ENCODE data around the gene NFIX. TPM values are rescaled to one million over a fixed set of nuclear protein-coding genes. Genes with fewer than 3 reads are reported as not detected.

NFIX gene
- total RNA-seq, 2 experiments from 2014 or later, result 6.3 to 8.7 TPM

DNA sequence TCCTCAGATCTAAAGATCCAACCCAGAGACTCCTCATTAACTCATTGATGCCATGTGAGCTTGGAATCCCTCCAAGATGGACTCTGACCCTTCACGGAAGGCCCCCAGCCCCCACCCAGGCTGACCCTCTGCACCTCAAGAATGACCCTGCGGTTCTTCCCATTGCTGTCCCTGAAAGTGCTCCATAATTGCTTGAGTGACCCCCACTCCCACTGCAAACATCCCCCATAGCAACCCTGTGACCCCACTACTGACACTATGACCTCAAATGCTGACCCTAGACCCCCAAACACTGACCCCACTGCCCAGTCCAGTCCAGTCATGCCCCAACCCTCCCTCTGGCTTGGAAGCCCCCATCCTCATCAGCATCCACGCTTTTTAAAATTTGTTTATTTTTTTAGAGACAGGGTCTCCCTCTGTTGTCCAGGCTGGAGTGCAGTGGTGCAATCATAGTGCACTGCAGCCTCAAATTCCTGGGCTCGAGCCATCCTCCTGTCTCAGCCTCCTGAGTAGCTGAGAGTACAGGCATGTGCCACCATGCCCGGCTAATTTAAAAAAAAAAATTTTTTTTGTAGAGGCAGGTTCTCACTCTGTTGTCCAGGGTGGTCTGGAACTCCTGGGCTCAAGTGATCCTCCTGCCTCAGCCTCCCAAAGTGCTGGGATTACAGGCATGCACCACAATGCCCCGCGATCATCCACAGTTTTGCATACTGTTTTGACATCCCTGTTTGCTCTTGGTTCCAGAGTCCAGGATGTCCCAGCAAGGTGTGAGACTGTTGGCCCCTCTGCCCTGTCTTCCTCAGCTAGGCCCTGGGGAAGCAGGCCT, 106.5 kb downstream of the NFIX start:
- Mint-ChIP-seq H3K27ac (no peak overlapping the region), H3K36me3 (peaks cover 11% of the 10 kb centered on the region), H3K4me3 (peak overlapping the region; percentile 68), H3K4me1 (peaks cover 39% of the 10 kb centered on the region), H3K27me3 (peaks cover 27% of the 10 kb centered on the region), H3K9me3 (peaks cover 4% of the 10 kb centered on the region)
- no peak for DNase-seq

DNA sequence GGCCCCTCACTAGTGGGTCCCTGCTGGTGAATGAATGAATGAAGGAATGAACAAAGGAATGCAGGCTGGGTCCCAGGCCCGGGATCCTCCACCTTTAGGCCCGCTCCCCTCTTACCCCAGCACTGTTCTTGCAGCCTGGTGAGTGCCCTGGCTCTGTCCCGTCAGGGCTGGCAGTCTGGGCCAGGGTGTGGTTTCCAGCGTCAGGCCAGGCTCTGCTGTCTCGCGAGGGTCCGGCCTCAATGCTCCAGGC, 107.1 kb downstream of the NFIX start:
- H3K4me1 Mint-ChIP-seq, result peaks cover 35% of the 10 kb centered on the region
- H3K27me3 Mint-ChIP-seq, result peaks cover 22% of the 10 kb centered on the region
- no peak overlapping the region for H3K27ac Mint-ChIP-seq
- H3K36me3 Mint-ChIP-seq, result peaks cover 11% of the 10 kb centered on the region
- H3K9me3 Mint-ChIP-seq, result peaks cover 4% of the 10 kb centered on the region
- DNase-seq, result no peak
- peak overlapping the region; percentile 68 for H3K4me3 Mint-ChIP-seq

DNA sequence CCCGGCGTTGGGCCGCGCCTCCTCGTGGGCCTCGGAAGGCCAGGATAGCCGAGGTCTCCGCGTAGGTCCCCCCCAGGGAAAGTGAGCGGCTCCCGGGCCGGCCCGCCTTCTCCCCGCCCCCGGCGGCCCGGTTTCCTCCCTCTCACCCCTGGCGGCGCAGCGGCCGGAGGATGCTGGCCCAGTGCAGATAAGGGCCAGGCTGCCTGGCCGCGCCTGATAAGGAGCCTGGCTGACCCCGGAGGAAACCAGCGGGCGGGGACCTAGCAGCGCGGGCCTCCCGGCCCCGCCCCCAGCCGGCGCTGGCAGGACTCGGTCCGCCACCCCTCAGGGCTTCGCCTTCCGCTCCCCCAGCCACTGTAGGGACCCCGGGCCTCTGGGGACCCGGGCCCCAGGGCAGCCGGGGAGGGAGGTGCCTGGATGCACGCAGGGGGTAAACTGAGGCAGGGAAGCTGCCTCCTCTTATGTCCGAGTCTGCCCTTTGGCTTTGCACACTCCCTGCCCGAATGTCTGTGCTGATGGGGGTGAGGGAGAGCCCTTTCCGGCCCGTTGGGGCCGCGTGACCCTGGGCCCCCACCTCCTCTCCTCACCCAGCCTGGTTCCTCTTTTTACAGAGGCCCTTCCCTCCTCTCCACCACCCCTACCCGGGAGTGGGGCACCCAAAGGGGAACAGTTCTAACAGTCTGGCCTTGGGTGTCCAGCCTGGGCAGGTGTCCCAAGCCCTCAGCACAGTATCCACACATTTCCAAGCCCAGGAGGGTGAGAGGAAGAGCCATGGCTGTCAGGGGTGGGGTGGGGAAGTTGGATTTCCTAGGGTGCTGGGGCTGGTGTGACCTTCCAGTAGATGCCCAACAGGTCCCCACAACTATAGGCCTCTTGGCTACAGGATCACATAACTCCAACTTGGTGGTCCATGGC, 107.6 kb downstream of the NFIX start, which contains the start of gene LYL1:
Gene LYL1, minus strand, starts transcription at position 193 of the 915 bp plus-strand sequence. CDS start 1,687 bp downstream, outside the sequence.
- Mint-ChIP-seq H3K4me3 (peak within 1 kb of the TSS; percentile 68), H3K27me3 (peaks cover 18% of the 10 kb centered on the region), H3K9me3 (peaks cover 4% of the 10 kb centered on the region), H3K4me1 (peaks cover 35% of the 10 kb centered on the region), H3K27ac (no peak within 1 kb of the TSS), H3K36me3 (peaks cover 14% of the 10 kb centered on the region)
- DNase-seq, result peak; percentile 51

DNA sequence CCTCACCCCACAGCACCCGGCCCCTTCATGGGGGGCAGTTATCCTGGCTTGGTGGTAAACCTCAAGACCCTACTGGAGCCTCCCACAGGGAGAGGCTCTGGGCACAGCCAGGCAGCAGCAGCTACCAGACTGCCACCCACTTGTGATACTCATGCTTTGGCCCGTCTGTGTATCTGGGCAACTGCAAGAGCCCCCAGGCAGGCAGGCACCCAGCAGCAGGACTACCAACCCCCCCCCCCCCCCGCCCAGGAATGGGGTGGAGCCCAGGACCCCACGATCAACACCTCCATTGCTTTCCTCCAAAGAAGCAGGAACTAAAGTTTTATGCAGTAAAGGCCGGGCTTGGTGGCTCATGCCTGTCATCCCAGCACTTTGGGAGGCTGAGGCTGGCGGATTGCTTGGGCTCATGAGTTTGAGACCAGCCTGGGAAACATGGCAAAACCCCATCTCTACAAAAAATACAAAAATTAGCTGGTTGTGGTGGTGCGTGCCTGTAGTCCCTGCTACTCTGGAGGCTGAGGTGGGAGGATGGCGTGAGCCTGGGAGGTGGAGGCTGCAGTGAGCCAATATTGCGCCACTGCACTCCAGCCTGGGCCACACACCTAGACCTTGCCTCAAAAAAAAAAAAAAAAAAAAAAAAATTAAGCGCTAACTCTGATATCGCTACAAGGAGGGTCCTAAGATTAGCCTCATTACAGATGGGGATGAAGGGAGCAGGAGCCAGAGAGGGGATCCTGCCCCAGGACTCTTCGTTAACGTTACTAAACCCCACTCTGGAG, 108.5 kb downstream of the NFIX start:
- Mint-ChIP-seq H3K27me3 (peaks cover 10% of the 10 kb centered on the region), H3K4me3 (peak overlapping the region; percentile 85), H3K36me3 (peaks cover 14% of the 10 kb centered on the region), H3K9me3 (peaks cover 4% of the 10 kb centered on the region), H3K27ac (peak overlapping the region; percentile 80), H3K4me1 (peaks cover 31% of the 10 kb centered on the region)
- no peak for DNase-seq

GRCh38 chr19:13104360-13104847, 109.1 kb downstream of the NFIX start:
- peak overlapping the region; percentile 85 for H3K4me3 Mint-ChIP-seq
- H3K9me3 Mint-ChIP-seq, result peaks cover 4% of the 10 kb centered on the region
- H3K36me3 Mint-ChIP-seq, result peaks cover 16% of the 10 kb centered on the region
- H3K4me1 Mint-ChIP-seq, result peaks cover 28% of the 10 kb centered on the region
- peak overlapping the region; percentile 80 for H3K27ac Mint-ChIP-seq
- DNase-seq, result peak; percentile 75
- peaks cover 6% of the 10 kb centered on the region for H3K27me3 Mint-ChIP-seq

DNA sequence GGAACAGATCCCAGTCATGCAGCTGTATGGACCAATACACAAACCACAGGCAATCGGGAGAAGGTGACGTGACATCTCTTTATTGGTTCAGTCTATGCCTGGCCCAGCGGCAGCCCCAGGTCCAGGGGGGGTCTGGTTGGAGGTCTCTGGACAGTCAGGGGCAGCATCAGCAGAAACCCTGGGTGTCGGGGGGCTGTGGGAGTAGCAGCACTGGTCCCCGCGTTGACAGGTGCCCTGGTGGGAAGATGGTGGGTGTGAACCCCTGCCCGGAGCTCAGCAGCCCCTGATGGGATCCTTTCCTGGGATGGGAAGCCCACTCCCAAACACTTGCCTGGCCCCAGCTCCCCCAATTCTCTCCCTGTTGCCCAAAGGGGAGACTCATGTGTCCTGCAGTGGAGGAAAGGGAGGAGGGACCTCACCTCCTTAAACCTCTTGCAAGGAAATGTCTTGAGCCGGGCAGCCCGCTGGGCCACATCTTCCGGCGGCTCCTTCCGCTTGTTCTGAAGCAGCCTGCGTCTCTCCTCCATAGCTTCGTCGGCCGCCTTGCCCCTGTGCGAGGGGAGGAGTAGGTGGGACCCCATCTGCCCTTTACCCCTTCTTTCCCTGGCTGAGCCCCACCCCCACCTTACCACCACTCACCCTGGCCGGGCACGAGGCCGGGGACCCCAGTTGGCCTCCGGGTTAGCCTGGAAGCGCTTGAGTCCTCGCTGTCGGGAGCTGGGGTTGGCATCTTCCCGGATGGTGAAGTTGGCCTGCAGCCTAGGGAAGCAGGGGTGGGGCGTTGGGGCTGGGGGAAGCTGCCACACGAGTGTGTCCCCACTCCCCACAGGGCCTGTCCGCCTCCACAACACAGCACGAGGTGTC, 109.8 kb downstream of the NFIX start:
- H3K36me3 Mint-ChIP-seq, result peaks cover 12% of the 10 kb centered on the region
- H3K27me3 Mint-ChIP-seq, result peaks cover 3% of the 10 kb centered on the region
- H3K4me3 Mint-ChIP-seq, result peak overlapping the region; percentile 85
- peak overlapping the region; percentile 80 for H3K27ac Mint-ChIP-seq
- peaks cover 1% of the 10 kb centered on the region for H3K9me3 Mint-ChIP-seq
- peaks cover 24% of the 10 kb centered on the region for H3K4me1 Mint-ChIP-seq
- DNase-seq, result peak; percentile 40

DNA sequence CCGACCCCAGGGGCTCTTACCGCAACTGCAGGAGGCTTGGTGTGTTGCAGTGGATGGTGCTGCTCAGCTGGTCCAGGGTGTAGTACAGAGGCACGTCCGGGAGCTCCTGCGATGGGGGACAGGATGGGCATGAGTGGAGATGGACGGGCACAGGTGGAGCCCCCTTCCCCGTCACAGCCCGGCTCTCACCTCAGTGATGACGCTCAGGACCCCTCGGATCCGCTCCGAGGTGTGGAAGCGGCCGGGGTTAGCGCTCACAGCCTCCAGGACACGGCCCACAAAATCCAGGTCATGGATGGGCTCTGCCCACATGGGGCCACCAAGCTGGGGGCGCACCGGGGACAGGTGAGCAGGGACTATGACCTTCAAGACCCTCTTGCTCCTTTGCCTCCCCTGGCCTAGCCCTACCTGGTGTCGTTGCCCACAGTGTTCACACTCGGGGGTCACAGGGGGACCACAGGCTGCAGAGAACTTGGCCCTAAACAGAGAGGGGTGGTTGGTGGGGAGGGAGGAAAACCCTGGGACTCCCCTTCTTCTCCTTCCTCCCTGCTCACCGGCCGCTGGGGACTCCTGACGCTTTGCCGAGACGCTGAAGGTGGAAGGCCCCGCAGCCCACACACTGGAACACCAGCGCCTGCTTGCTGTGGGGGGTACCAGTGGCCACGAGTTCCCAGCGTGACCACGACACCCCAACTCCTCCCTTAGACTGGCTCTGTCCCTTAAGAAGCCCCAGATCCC, 114.3 kb downstream of the NFIX start:
- peaks cover 14% of the 10 kb centered on the region for H3K36me3 Mint-ChIP-seq

GRCh38 chr19:13110099-13110610, 114.9 kb downstream of the NFIX start:
- Mint-ChIP-seq H3K36me3 (peaks cover 10% of the 10 kb centered on the region), H3K4me3 (no peak overlapping the region), H3K9me3 (no peaks in the 10 kb centered on the region), H3K27me3 (no peaks in the 10 kb centered on the region), H3K27ac (no peak overlapping the region), H3K4me1 (peaks cover 10% of the 10 kb centered on the region)
- DNase-seq, result no peak

More for the DNA sequence above, 114.3 kb downstream of the NFIX start:
- Mint-ChIP-seq H3K9me3 (no peaks in the 10 kb centered on the region), H3K27ac (no peak overlapping the region), H3K27me3 (no peaks in the 10 kb centered on the region), H3K4me3 (no peak overlapping the region), H3K4me1 (peaks cover 12% of the 10 kb centered on the region)
- DNase-seq, result no peak

DNA sequence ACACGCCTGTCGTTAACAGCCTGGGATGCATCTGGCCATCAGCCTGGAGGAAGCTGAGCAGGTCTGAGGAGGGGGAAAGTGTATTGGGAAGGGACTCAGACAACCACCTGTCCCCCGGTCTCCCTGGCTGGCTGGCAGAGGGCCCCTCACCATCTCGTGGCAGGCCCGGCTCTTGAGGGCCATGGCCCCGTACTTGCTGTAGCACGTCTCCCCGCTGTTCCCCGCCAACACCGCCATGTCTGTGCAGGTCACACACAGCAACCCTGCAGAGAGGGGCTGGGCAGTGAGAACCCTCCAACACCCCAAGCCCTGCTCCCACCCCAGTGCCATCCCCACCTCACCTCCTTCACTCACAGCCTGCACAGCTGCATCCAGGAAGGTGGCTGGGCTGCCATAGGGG, 117.3 kb downstream of the NFIX start:
- no peak overlapping the region for H3K27ac Mint-ChIP-seq
- no peaks in the 10 kb centered on the region for H3K27me3 Mint-ChIP-seq
- H3K36me3 Mint-ChIP-seq, result peaks cover 17% of the 10 kb centered on the region
- no peak for DNase-seq
- H3K4me1 Mint-ChIP-seq, result peaks cover 12% of the 10 kb centered on the region
- H3K9me3 Mint-ChIP-seq, result no peaks in the 10 kb centered on the region
- no peak overlapping the region for H3K4me3 Mint-ChIP-seq

DNA sequence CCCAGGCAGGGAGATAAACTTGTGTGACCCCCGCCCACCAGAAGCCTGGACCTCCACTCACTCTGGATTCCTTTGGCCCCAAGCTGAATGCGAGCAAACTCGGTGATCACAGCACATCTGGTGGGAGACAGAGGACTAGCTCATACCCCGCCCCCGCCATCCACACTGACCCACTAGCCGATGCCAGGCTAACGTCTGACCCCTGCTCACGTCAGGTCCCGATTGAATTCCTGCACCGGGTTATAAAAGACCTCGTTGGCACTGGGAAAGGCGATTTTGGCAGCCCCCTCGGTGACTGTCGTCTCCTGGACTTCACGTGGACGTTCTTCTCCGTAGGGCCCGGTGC, 120.6 kb downstream of the NFIX start:
- Mint-ChIP-seq H3K27ac (peak overlapping the region; percentile 96), H3K27me3 (no peaks in the 10 kb centered on the region), H3K4me1 (peaks cover 29% of the 10 kb centered on the region), H3K36me3 (peaks cover 18% of the 10 kb centered on the region), H3K9me3 (no peaks in the 10 kb centered on the region), H3K4me3 (peak overlapping the region; percentile 97)
- no peak for DNase-seq

DNA sequence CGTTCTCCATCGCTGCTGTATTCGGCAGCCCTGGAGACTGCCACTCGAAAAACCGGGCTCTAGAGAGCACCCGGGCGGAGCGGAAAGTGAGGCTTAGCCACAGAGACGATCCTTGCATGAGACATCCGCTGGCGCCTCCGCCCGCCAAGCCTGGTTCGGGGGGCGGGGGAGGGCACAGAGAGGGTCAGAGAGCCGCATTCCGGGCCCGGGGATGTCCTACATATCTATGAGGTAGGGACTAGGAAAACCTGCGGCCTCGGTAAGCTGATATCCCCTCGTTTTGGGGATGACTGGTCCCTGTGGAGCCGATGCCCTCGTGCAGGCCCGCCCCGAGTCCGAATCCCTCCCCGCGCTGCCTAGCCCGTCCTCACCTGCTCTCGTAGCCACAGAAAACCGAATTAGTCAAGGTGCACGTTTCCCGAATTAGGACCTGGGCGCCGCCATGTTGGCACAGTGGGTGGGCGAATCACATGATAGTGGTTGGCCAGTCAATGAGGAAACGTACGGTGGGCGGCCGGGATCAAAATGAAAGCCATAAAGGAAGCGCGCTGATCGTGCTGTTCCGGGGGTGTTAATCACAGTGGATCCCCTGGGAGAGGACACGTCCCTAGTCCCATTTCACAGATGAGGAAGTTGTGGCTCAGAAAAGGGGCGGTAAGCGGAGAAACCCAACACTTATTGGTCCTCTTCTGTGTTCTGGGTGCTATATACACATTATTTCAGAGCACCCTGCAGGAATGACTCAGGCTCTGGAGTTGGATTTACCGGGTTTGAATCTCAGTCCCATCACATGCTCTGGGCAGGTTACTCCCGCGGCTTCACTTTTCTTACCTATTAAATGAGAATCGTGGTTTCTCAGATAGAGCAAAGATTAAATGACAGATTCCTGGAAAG, 121.3 kb downstream of the NFIX start, which contains the start of gene TRMT1:
Gene TRMT1, minus strand, starts transcription at position 459 of the 894 bp plus-strand sequence. Its CDS starts 341 bp downstream, at position 118.
- Mint-ChIP-seq H3K4me3 (peak within 1 kb of the TSS; percentile 97), H3K27me3 (no peaks in the 10 kb centered on the region), H3K9me3 (no peaks in the 10 kb centered on the region), H3K27ac (peak within 1 kb of the TSS; percentile 96), H3K4me1 (peaks cover 35% of the 10 kb centered on the region), H3K36me3 (peaks cover 21% of the 10 kb centered on the region)
- DNase-seq, result peak; percentile 91

- no peak for DNase-seq
- peaks cover 19% of the 10 kb centered on the region for H3K36me3 Mint-ChIP-seq
- peaks cover 42% of the 10 kb centered on the region for H3K4me1 Mint-ChIP-seq
- H3K9me3 Mint-ChIP-seq, result no peaks in the 10 kb centered on the region
- no peaks in the 10 kb centered on the region for H3K27me3 Mint-ChIP-seq
- peak overlapping the region; percentile 97 for H3K4me3 Mint-ChIP-seq
- H3K27ac Mint-ChIP-seq, result peak overlapping the region; percentile 96
Observed at GRCh38 chr19:13117176-13117771, 122.0 kb downstream of the NFIX start.

Data from activated naive CD8-positive, alpha-beta T cell treated with anti-CD3 and anti-CD28 coated beads for 36 hours (primary cell).